22Rv1 (cell line): ENCODE data around the gene USP12.

Source experiments
- ZFX ChIP-seq: fragments of 450-650 bp; IDR thresholded peaks from 2 replicates; pipeline ENCODE4 v1.6.1; 2017; ENCODE audit warnings: antibody characterized with exemption, borderline replicate concordance
- TF ChIP-seq, protein P1 (sequence below): fragments of 450-650 bp; IDR thresholded peaks from 2 replicates; pipeline ENCODE4 v1.5.1; 2017; ENCODE audit warnings: mild to moderate bottlenecking

DNA sequence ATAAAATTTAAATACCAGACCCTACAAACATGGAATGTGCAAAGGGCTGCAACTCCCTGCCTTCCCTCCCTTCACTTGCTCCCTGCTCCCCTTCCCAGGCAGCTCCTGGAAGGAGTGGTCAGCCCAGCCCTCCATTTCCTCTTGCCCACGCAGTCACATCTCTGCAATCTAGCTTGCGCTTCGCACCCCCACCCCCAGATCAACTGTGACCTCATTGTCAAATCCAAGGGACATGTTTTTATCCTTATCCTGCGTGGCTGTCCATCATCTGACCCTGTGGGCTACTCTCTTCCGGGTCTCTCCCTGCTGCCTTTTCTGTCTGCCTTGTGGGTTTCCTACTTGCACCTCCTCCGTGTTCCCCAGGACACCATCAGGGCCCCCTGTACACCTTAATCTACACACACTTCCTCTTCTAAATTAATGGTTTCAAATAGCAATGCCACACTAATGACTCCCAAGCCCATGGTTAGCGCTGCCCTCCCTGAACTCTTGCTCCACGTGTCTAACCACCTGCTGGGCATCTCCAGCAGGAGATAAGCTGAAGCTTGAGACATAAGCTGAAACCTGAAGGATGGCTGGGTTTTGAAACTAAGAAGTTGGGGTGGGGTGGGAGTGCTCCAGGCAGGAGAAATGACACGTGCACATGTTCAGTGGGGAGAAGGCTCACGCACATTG lies 118.3 kb downstream of the USP12 start:
- TF ChIP-seq, protein P1, sequence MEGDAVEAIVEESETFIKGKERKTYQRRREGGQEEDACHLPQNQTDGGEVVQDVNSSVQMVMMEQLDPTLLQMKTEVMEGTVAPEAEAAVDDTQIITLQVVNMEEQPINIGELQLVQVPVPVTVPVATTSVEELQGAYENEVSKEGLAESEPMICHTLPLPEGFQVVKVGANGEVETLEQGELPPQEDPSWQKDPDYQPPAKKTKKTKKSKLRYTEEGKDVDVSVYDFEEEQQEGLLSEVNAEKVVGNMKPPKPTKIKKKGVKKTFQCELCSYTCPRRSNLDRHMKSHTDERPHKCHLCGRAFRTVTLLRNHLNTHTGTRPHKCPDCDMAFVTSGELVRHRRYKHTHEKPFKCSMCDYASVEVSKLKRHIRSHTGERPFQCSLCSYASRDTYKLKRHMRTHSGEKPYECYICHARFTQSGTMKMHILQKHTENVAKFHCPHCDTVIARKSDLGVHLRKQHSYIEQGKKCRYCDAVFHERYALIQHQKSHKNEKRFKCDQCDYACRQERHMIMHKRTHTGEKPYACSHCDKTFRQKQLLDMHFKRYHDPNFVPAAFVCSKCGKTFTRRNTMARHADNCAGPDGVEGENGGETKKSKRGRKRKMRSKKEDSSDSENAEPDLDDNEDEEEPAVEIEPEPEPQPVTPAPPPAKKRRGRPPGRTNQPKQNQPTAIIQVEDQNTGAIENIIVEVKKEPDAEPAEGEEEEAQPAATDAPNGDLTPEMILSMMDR = no peak
- no peak for TF ChIP-seq ZFX
